Nucleus accumbens (tissue), 56 donors: Measurements from ENCODE around the gene ELF5.

ENCODE experiments used
- DNase-seq, 56 donors: peaks; one replicate each; lab custom pipeline; 2025; lab: John Stamatoyannopoulos, UW

ELF5 gene

DNA sequence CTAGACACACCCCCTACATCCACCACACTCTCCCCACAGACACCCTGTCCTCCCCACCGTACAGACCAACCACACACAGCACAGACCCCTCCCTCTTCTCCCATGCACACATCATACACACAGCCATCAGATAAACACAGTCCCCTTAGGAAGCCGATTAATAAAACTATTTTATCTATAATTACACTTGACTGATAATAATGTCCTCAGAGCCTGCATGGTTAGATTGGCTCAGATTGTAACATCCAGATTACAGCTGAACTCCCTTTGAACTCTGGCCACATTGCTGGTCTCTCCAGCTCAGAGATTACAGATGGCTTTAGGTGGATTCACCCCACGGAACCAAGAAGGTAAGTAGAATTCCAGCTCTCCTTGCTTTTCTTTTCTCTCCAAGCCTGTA, 9.5 kb upstream of the ELF5 start:
- no peak for DNase-seq

DNA sequence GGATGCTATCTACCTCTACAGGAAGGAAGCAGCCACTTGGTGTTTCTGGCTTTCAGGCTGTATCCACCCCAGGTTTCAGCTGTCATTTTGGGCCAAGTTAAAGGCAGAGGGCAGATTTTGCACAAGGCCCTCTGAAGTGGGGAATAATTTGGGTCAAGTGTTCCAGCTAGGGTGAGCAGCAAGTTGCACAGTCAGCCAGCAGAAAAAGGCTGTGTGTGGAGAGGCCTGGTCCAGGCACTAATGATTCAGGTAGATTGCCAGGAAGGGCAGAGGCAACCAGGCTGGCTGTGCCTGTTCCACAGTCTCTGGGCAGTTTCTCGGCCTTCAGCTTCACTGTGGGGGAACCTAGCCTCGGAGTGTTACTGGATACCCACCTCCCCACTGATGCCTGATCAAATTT, 8.6 kb upstream of the ELF5 start:
- DNase-seq = no peak

DNA sequence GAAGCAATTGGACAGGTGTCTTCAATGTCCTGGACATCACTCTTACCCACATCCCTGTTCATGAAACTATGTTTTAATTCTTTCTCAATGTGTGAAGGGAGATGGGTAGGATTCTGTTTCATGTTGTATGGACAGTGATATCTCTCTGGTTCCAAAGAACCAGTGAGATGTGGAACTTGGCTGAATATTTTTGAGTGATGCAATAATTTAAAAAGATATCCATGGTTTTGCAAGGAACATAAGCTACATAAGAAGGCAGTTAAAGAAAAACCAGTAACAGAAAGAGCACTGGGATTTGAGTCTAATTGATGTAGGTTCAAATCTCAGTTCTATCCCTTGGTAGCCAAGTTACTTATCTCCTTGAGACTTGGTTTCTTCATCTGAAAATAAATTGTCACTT, 7.7 kb upstream of the ELF5 start:
- DNase-seq = no peak

DNA sequence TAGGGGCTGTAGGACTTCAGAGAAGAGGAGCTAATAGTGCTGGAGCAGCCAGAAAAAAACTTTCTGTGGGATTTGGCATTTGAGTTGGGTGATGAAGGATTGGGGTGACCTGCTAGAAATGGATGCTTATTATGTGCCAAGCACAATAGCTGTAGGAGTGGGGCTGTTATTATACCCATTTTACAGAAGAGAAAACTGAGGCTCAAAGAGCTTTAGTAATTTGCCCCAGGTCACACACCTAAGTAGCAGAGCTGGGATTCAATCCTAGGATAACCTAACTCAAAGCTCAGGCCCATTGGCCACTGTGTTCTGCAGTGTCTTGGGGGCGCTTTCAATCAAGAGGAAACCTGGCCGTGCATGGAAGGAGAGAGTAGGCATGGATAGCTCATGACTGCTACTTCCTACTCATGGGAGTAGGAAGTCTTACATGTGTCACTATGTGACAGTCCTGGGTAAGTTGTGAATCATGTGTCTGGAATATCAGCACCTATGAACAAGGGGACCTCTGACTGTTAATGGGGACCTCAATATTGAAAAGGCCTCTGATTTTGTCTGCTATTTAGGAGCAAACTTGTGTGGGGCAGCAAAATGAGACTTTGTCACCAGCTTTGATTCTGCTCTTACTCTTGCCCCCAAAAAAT, 6.1 kb upstream of the ELF5 start:
- DNase-seq = no peak

DNA sequence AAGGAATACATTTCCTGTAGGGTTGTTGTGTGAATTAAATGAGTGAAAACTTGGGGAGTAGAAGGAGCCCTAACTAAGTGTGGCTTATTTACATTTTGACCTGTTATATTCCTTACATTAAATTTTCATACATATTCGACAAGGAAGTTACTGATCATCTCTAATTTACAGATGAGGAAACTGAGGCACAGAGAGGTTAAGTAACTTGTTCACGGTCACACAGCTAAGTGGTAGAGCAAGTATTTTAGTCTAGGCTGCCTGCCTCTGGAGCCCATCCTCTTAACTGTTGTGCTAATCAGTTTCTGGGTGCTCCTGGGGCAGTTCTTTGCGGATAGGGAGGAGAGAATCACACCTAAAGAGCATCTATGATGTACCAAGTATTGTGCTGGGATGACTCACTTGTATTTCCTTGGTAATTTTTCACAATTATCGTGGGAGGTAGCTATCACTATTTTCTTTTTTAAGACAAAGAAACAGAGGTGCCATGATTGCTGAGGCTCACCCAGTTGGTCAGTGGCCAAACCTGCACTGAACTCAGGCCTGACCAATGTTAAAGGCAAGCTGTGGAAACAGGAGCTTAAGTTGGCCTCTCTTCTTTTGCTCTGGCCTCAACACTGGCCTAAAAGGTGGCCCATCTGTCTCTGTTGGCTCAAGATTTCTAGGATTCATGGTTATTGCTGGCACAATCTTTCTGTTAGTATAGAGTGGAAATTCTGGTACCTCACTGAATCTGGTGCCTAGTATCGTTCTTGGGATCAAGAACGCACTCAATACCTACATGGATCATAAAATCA, 2.9 kb upstream of the ELF5 start:
- DNase-seq = no peak

DNA sequence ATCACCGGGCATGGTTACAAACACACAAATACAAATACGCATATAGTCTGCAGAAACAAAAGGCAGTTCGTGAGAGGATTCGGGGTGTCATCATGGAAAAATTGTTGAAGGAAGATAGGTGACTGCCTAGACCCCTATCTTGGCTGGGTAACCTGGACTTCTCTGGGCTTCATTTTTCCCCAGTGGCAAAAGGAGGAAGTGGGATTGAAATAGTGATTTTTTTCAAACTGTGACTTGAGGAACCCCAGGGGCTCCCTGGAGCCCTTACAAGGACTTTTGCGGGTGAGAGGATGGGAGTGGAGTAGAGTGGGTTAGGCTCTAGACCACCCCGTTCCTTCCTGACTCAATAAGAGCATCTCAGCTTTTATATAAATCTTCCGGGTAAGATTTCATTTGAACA, 1.0 kb upstream of the ELF5 start:
- no peak for DNase-seq

DNA sequence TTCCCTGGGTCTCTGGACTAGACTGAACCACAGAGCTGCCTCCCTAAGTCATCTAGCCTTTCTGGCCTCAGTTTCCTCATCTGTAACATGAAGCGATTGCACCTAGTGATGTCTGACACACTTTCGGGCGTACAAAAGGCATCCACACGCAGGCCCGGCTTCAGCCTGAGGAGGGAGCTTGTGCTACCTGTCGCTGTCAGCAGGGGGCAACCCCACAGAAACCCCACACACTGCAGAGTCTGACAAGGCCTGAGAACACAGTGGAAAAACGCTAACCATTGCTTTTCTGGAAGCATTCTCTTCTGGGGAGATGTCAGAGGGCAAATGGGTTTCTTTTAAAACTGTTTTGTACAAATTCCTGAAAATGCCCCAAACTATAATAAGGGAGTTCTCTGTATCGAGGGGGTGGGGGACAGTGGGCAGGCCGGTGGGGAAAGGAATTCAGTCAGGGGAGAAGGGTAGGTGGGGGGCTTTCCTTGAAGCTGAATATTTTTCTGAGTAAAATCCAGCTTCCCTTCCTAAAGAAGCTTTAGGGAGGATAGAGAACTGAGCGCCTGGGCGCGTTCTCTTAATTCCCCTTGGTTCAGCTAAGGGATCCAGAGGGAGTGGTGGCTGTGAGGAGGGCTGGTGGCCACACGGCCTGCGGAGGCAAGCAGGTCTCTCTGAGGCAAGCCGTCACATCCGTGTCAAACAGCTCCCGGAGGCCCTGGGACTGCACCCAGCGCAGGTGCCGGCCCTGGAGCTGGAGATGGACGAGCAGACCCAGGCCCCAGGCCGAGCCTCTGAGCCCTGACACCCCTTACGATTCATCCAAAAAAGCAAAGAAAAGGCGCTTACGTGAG, 533 bp downstream of the ELF5 start:
- peak in 42 of 56 donors; percentile 2 to 68 (median 19) for DNase-seq

DNA sequence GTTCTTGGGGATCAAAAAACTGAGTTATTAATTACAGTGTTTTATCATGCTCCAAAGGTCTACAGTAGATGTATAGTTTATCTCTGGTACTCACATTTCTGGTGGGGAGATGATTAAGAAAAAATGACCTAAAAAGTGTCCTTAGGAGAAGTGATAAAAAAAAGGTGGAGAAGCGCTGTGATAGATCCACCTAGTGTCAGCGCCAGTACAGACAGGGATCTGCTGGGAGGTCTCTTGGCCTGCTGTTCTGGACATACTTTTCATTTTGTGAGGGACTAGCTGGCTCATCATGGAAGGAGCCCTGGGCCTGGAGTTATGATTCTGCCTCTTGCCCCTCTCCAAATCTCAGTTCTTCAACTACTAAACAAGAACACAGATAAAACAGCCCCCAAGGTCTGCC, 2.9 kb downstream of the ELF5 start:
- no peak for DNase-seq

DNA sequence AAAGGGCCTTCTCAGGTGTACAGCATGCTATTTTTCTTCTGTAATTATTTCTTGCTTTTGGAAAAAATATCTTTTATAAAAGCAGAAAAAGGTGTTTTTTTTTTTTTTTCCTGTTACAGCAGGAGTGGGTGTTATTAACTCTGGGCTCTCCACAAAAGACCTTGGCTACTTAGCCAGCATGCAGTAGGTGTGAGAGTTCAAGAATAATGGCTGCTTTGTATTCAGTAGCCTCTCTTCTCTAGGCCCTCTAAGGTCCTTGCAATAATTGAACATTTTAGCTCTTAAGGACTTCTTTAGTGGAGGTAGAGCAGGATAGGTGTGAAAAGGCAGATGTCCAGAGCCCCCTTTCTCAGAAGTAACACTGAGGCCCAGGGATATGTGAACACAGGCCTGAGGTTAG, 3.4 kb downstream of the ELF5 start:
- no peak for DNase-seq

DNA sequence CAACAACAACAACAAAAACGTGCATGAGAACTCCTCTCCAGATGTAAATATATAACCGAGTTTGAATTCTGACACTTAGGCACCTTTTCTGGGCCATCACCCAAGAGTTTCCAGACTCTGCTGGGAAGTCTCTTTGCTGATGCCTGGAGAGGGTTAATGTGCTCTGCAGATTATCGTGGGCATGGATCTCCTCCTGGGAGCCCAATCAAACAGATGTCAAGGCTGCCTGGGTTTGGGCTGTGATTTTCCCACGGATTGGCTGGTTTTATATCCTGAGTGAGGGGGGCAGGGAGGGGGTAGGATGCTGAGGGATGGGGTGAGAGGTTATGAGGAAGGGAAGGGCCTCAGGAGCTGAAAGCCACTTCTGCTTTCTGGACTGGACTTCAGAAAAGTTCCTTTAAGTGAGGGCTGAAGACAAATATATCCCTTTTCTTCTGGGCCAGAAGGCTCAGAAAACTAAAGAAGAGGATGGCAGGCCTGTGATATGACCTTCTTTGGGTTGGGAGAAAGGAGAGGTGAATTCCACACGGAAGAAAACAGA, 4.2 kb downstream of the ELF5 start:
- no peak for DNase-seq

DNA sequence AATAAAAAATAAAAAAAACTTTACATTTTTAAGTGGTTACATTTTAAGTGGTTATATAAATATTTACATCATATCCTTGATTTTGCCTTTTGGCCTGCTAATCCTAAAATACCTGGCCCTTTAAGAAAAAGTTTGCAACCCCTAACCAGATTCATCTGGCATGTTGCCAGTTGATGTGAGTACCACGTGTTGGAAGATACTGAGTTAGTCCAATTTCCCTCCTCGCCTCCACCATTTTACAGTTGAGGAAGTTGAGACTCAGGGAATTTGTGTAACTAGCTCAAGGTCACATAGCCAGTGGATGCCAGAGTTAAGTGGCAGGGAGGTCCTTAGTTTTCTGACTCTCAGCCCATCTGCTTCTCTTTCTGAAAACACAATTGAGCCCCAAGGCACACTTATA, 5.1 kb downstream of the ELF5 start:
- DNase-seq = no peak

DNA sequence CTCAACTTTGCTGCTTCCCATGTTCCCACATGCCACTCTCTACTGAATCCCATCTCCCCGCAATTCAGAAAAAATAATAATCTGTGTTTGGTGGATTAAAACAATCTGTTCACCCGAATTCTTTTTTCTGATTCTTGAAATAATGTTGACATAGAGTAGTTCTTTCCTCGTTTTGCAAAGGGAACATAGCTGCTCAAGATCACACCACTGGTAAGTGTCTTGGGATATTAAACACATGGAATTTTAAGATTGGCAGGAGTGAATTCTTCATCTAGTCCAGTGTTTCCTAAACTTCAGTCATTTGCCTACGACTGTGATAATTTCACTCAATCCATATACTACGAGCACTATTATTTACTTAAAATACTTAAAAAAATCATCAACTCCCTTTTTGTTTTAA, 6.0 kb downstream of the ELF5 start:
- no peak for DNase-seq

DNA sequence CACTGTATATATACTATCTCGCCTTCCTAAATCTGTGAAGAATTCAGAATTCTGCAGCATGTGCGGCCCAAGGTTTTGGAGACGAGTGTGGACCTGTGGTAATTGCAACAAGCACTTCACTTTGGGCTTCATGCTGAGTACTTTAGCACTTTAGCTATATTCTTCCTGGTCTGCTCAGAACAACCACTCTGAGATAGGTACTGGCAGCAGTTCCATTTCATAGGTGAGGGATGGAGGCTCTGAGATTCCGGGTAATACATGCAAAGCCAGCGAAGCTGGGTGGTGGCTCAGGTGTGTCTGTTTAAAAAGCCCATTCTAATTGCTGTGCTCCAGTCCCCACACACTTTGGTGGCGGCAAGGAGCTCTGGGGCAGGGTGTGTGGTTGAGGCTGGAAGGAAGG, 6.4 kb downstream of the ELF5 start:
- DNase-seq = no peak

DNA sequence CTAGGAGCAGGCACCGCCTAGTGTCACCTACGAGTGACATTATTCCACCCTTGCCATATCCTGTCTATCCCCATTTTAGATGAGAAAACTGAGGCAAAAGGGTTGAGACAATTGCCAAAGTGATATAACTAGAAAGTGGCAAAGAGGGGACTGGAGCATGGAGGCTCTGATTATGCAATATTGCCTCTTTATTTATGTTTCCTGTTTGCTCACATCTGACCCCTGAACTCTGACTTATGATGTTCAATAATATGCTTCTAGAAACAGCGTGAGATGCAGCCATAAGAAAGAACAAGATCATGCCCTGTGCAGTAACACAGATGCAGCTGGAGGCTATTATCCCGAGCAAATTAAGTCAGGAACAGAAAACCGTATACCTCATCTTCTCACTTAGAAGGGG, 7.7 kb downstream of the ELF5 start:
- DNase-seq = no peak

DNA sequence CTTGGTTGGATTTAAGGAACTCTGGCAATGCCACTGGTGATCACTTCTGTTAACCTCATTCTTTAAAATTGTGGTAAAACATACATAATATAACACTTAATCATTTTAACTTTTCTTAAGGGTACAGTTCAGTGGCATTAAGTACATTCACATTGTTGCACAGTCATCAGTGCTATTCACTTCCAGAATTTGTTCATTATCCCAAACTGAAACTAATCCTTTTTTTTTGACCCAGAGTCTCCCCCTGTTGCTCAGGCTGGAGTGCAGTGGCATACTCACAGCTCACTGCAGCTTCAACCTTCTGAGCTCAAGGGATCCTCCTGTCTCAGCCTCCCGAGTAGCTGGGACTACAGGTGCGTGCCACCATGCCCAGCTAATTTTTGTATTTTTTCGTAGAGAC, 10.6 kb downstream of the ELF5 start:
- DNase-seq = no peak

DNA sequence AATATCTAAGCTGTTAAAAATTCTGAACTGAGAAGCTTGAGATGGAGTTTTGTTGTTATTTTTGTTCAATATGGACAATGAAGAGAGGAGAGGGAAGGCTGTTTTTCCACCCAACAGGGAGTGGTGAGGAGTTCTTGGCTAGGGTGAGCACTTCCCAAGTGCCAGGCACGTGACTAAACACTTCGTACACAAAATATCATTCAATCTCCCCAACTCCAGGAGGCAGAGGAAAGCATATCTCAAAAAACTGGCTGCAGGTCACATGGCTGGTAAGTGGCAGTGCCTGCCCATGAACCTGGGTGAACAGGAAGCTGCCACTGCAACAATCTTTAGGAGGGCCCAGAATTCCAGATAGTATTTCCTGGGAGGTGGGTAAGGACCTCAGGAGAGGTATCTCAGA, 11.6 kb downstream of the ELF5 start:
- no peak for DNase-seq

DNA sequence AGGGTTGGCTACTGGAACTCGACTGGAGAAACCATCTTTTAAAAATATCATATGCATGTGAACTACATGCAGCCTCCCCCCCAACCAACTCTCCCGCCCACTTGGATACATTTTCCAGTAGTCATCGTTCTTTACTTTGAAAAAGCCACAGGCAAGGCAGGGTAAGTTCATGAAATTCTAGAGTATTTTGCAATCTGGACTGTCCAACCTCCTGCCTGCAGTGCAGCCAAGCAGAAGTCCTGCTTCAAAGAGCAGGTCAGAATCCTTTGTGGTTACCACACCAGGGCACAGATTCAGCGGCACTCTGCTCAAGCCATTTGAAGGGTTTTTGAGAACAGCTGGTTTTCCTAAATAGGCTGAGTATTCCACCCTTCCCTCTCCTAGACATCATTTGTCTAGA, 12.1 kb downstream of the ELF5 start:
- DNase-seq = no peak

DNA sequence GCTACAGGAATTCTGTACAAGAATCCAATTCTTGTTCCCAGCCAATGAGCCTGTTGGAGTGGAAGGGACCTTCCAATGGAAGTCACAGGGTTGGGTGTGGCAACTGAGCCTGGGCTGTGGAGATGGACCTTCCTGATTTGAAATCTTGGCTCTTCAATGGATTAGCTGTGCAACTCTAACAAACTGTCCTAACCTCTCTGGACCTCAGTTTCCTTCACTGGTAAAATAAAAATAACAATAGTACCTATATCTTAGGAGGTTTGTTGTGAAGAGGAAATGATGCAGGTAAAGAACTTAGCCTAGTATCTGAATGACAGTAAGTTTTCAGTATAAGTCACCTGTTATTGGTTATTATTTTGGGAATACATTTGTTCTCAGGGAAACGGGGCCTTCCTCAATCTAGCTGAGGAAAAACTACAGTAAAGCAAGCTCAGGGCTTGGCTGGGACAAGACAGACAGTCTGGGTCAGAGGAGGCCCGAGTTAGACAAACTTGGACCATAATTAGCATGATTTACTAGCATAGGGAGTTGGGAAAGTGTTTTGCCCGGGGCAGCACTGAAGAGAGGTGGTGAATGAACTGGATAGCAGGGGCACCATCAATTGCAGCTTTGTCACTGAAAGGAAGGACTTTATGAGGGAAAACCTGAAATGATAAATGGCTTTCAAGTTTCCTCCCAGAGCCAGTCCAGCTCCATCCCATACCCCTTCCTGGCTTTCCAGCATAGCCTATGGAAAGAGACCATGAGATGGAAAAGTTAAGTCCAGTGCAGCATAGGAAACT, 13.7 kb downstream of the ELF5 start:
- no peak for DNase-seq

DNA sequence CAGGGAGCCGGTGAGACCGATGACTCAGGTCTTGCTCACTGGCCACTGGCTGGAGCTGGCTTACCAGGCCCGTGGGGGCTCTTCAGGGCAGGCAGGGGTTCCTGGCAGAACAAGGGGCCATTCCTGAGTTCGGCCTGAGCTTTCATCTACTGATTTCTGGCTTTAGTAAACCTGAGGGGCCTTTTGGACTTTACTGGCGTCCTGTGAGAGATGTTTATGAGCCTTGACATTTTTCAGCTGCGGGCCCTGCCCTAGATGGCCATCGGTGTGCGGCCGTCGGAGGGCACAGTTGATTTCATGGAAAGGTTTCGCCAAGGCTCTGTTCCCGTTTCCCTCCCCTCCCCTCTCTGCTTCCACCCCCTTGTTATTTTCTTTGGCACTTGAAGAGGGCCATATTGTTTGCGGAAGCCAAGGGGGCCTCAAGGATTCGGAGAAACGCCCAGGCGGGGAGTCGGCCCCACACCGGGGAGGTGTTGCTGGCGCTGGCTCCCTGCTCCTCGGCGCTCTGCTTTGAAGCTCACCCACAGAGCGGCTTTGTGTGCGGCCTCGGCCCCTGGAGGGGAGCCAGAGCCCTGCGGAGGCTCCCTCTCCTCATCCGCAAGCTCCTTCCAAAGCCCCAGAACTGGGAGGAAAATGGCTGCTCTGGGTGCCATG, 17.7 kb downstream of the ELF5 start:
- DNase-seq = no peak

DNA sequence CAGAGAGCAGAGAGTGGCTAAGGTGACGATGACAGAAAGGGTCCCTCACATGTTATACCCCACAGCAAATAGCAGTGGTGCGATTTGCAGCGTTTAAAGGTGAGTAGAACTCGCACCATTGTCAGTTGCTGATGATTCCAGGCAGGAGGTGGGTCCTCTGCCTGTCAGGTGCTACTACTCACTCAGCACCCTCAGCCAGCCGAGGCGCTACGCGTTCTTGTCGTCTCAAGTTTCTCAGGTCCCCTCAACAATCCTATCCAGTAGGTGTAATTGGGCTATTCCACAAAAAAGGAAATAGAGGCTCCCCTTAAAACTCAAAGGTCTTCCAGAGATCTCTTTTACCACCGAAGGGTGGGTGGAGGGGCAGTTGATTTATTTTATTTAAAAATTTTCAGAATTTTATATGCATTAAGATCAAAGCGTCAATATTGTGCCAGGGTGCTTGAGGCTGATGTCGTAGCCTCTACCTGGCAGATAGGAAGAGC, 18.3 kb downstream of the ELF5 start:
- DNase-seq = no peak
